OCI-LY7 (cell line): Measurements from ENCODE around the gene LRRC26. TPM values are rescaled to one million over a fixed set of nuclear protein-coding genes. Genes with fewer than 3 reads are reported as not detected.
A peak's percentile ranks its signal among the peaks of the same experiment; 100 is the strongest.

ENCODE experiments used
- BruUV-seq: library from RNA; stranded (reverse); fragments of 400-500 nt; replicated peaks from 2 replicates; lab custom pipeline; 2021; lab: Mats Ljungman, UMichigan
- CTCF ChIA-PET: fragments of 300-600 bp; sonication (Branson Sonifier 250); formaldehyde crosslinking; loops from one replicate; lab custom pipeline; 2022; ENCODE audit warnings: antibody characterized with exemption; ENCODE audit not compliant: unreplicated experiment; lab: Charles Lee
- POLR2A ChIA-PET: fragments of 300-600 bp; sonication (Branson Sonifier 250); formaldehyde crosslinking; loops from one replicate; lab custom pipeline; 2022; ENCODE audit warnings: antibody characterized with exemption; lab: Charles Lee
- DNase-seq: peaks from one replicate; pipeline ENCODE4 v3.0.0-alpha.2; 2015; ENCODE audit warnings: low spot score
- H2AFZ ChIP-seq: fragments of 200-600 bp; sonication (generic), shearing (Covaris generic); 2 replicates; pipeline ENCODE4 v1.6.1; 2014; ENCODE audit warnings: mild to moderate bottlenecking, antibody characterized with exemption, low read length, moderate library complexity
- H3K27ac ChIP-seq: fragments of 200-600 bp; sonication (generic); 2 replicates; pipeline ENCODE4 v1.5.1; 2014; ENCODE audit warnings: mixed run types, low read depth, mild to moderate bottlenecking, moderate library complexity, low read length, inconsistent platforms; ENCODE audit not compliant: poor library complexity, severe bottlenecking
- H3K36me3 ChIP-seq: fragments of 200-600 bp; sonication (generic); 2 replicates; pipeline ENCODE4 v1.6.1; 2014; ENCODE audit warnings: mild to moderate bottlenecking, antibody characterized with exemption, low read length, moderate library complexity, mixed read lengths; ENCODE audit not compliant: insufficient read depth
- H3K4me1 ChIP-seq: fragments of 200-600 bp; sonication (generic); 2 replicates; pipeline ENCODE4 v1.5.1; 2014; ENCODE audit warnings: mild to moderate bottlenecking, low read length; ENCODE audit not compliant: insufficient read depth, poor library complexity, severe bottlenecking
- H3K4me2 ChIP-seq: fragments of 200-600 bp; sonication (generic); 2 replicates; pipeline ENCODE4 v1.6.1; 2014; ENCODE audit warnings: mild to moderate bottlenecking, low read length
- H3K4me3 ChIP-seq: fragments of 200-600 bp; sonication (generic); 2 replicates; pipeline ENCODE4 v1.5.1; 2014; ENCODE audit warnings: mild to moderate bottlenecking, low read depth, low read length; ENCODE audit not compliant: poor library complexity, severe bottlenecking
- H3K79me2 ChIP-seq: fragments of 200-600 bp; sonication (generic); 2 replicates; pipeline ENCODE4 v1.6.1; 2016; ENCODE audit warnings: low read depth, mild to moderate bottlenecking, low read length, moderate library complexity, mixed read lengths; ENCODE audit not compliant: insufficient read depth
- H3K9me2 ChIP-seq: fragments of 200-600 bp; sonication (generic); 2 replicates; pipeline ENCODE4 v1.6.1; 2016; ENCODE audit warnings: mild to moderate bottlenecking, low read length, mixed read lengths; ENCODE audit not compliant: insufficient read depth
- H3K9me3 ChIP-seq: fragments of 200-600 bp; sonication (generic); 2 replicates; pipeline ENCODE4 v1.6.1; 2014; ENCODE audit warnings: mild to moderate bottlenecking, mixed run types, low read length, mixed read lengths
- H4K20me1 ChIP-seq: fragments of 200-600 bp; sonication (generic); 2 replicates; pipeline ENCODE4 v1.6.1; 2014; ENCODE audit warnings: mild to moderate bottlenecking, antibody characterized with exemption, low read length, moderate library complexity, mixed read lengths; ENCODE audit not compliant: insufficient read depth
- CTCF ChIP-seq: fragments of 200-600 bp; sonication (generic); conservative IDR thresholded peaks from 2 replicates; pipeline ENCODE4 v1.5.1; 2014; ENCODE audit warnings: mild to moderate bottlenecking, antibody characterized with exemption, low read length, moderate library complexity, mixed read lengths
- EZH2phosphoT487 ChIP-seq: fragments of 200-600 bp; sonication (generic); IDR thresholded peaks from 2 replicates; pipeline ENCODE4 v1.6.1; 2018; ENCODE audit warnings: low read depth, borderline replicate concordance, mild to moderate bottlenecking, mixed run types, antibody characterized with exemption, low read length, moderate library complexity, mixed read lengths
- intact Hi-C: fragments of 100-400 bp; cut with micrococcal nuclease; formaldehyde crosslinking; loops from one replicate; pipeline ENCODE4 v1.10.0; 2022; ENCODE audit not compliant: unreplicated experiment
- total RNA-seq, 2 experiments: library from RNA; depleted of rRNA in 1 of 2; stranded (reverse); fragments of >200 nt in 1 of 2; shearing (Covaris generic) in 1 of 2; gene quantifications; 2 replicates each; pipeline ENCODE4 v1.2.3, GENCODE V29; 2014 to 2022

Gene LRRC26
- total RNA-seq, 2 experiments from 2014 or later: not detected

GRCh38 chr9:137160716-137161557 lies 8.9 kb downstream of the LRRC26 start:
- Histone ChIP-seq H2AFZ (no peak overlapping the region), H3K4me1 (peaks cover 30% of the 10 kb centered on the region), H3K27ac (no peak overlapping the region), H3K79me2 (no peaks in the 10 kb centered on the region), H3K4me2 (no peak overlapping the region), H3K36me3 (no peaks in the 10 kb centered on the region), H3K4me3 (no peak overlapping the region), H3K9me2 (no peaks in the 10 kb centered on the region), H3K9me3 (no peaks in the 10 kb centered on the region), H4K20me1 (no peaks in the 10 kb centered on the region)
- BruUV-seq: no TSS peak
- CTCF ChIA-PET: no interaction called here
- DNase-seq: no peak
- intact Hi-C loops: no loop called here
- POLR2A ChIA-PET: interaction anchor here (0.6 to 0.7 kb wide), 2 partner anchors 63 to 174 kb away, joined by 3 read pairs; no protein-coding TSS in a partner anchor
- TF ChIP-seq EZH2phosphoT487: no peak

GRCh38 chr9:137160054-137160425 lies 9.8 kb downstream of the LRRC26 start:
- H3K4me2 ChIP-seq: no peak overlapping the region
- H3K27ac ChIP-seq: no peak overlapping the region
- no peak for DNase-seq
- CTCF ChIA-PET: no interaction called here
- POLR2A ChIA-PET: interaction anchor here (0.6 to 0.7 kb wide), 2 partner anchors 62 to 173 kb away, joined by 3 read pairs; no protein-coding TSS in a partner anchor
- intact Hi-C loops: no loop called here
- no peaks in the 10 kb centered on the region for H3K79me2 ChIP-seq
- no peaks in the 10 kb centered on the region for H3K9me2 ChIP-seq
- H3K9me3 ChIP-seq: no peaks in the 10 kb centered on the region
- TF ChIP-seq CTCF: no peak
- TF ChIP-seq EZH2phosphoT487: no peak
- H4K20me1 ChIP-seq: no peaks in the 10 kb centered on the region
- no peak overlapping the region for H3K4me3 ChIP-seq
- BruUV-seq: no TSS peak
- H3K36me3 ChIP-seq: no peaks in the 10 kb centered on the region
- H3K4me1 ChIP-seq: peaks cover 30% of the 10 kb centered on the region
- H2AFZ ChIP-seq: no peak overlapping the region

- Histone ChIP-seq H4K20me1 (no peaks in the 10 kb centered on the region), H3K27ac (no peak overlapping the region), H3K9me3 (no peaks in the 10 kb centered on the region), H3K79me2 (no peaks in the 10 kb centered on the region), H3K4me1 (peaks cover 30% of the 10 kb centered on the region), H3K36me3 (no peaks in the 10 kb centered on the region), H3K9me2 (no peaks in the 10 kb centered on the region), H2AFZ (no peak overlapping the region), H3K4me3 (no peak overlapping the region), H3K4me2 (0 out of 2 replicates have a peak overlapping the region, but pooled peaks have one; percentile 23)
- ChIA-PET CTCF (no interaction called here), POLR2A (interaction anchor here (0.8 kb wide), 1 partner anchor 9 kb away, joined by 5 read pairs; no protein-coding TSS in a partner anchor)
- intact Hi-C loops: loop anchor here (10.0 kb wide), 1 partner anchor 615 kb away; the partner anchor contains the start of gene NOTCH1
- DNase-seq: no peak
- TF ChIP-seq EZH2phosphoT487 (no peak), CTCF (no peak)
- no TSS peak for BruUV-seq
Measured at GRCh38 chr9:137159105-137160053, 10.5 kb downstream of the LRRC26 start.
